ENCODE data around the gene CTIF. TPM values are rescaled to one million over a fixed set of nuclear protein-coding genes. Genes with fewer than 3 reads are reported as not detected.
A peak's percentile ranks its signal among the peaks of the same experiment; 100 is the strongest.

Gene CTIF
- total RNA-seq, 1 donor from 2014 or later, result 137 TPM

- Mint-ChIP-seq H3K27ac (ENCODE audit: unreplicated experiment) (no peak overlapping the region), H3K9me3 (ENCODE audit: unreplicated experiment) (peaks cover 10% of the 10 kb centered on the region), H3K27me3 (ENCODE audit: unreplicated experiment) (peaks cover 15% of the 10 kb centered on the region)
Observed at GRCh38 chr18:48619501-48619900, 80.7 kb downstream of the CTIF start.

GRCh38 chr18:48620071-48620470, 81.2 kb downstream of the CTIF start:
- DNase-seq, result no peak
- peaks cover 15% of the 10 kb centered on the region for H3K27me3 Mint-ChIP-seq (ENCODE audit: unreplicated experiment)
- TF ChIP-seq, protein P1, sequence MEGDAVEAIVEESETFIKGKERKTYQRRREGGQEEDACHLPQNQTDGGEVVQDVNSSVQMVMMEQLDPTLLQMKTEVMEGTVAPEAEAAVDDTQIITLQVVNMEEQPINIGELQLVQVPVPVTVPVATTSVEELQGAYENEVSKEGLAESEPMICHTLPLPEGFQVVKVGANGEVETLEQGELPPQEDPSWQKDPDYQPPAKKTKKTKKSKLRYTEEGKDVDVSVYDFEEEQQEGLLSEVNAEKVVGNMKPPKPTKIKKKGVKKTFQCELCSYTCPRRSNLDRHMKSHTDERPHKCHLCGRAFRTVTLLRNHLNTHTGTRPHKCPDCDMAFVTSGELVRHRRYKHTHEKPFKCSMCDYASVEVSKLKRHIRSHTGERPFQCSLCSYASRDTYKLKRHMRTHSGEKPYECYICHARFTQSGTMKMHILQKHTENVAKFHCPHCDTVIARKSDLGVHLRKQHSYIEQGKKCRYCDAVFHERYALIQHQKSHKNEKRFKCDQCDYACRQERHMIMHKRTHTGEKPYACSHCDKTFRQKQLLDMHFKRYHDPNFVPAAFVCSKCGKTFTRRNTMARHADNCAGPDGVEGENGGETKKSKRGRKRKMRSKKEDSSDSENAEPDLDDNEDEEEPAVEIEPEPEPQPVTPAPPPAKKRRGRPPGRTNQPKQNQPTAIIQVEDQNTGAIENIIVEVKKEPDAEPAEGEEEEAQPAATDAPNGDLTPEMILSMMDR (IDR thresholded peaks at IDR 0.05; ENCODE audit: partially characterized antibody, unreplicated experiment), result no peak

More at GRCh38 chr18:48619501-48619900, 80.7 kb downstream of the CTIF start:
- DNase-seq, result no peak
- Mint-ChIP-seq H3K4me1 (ENCODE audit: low read depth, unreplicated experiment) (peaks cover 7% of the 10 kb centered on the region), H3K4me3 (ENCODE audit: unreplicated experiment) (no peak overlapping the region), H3K36me3 (ENCODE audit: unreplicated experiment) (no peaks in the 10 kb centered on the region)
- TF ChIP-seq, protein P1 (IDR thresholded peaks at IDR 0.05; ENCODE audit: partially characterized antibody, unreplicated experiment), result no peak

GRCh38 chr18:48621240-48621639, 82.4 kb downstream of the CTIF start:
- Mint-ChIP-seq H3K4me1 (ENCODE audit: low read depth, unreplicated experiment) (peaks cover 7% of the 10 kb centered on the region), H3K27me3 (ENCODE audit: unreplicated experiment) (peaks cover 15% of the 10 kb centered on the region), H3K9me3 (ENCODE audit: unreplicated experiment) (peaks cover 10% of the 10 kb centered on the region), H3K36me3 (ENCODE audit: unreplicated experiment) (no peaks in the 10 kb centered on the region), H3K4me3 (ENCODE audit: unreplicated experiment) (no peak overlapping the region), H3K27ac (ENCODE audit: unreplicated experiment) (no peak overlapping the region)
- TF ChIP-seq, protein P1 (IDR thresholded peaks at IDR 0.05; ENCODE audit: partially characterized antibody, unreplicated experiment), result no peak
- DNase-seq, result no peak

More at GRCh38 chr18:48620071-48620470, 81.2 kb downstream of the CTIF start:
- Mint-ChIP-seq H3K9me3 (ENCODE audit: unreplicated experiment) (peaks cover 10% of the 10 kb centered on the region), H3K4me1 (ENCODE audit: low read depth, unreplicated experiment) (peaks cover 7% of the 10 kb centered on the region), H3K4me3 (ENCODE audit: unreplicated experiment) (no peak overlapping the region), H3K36me3 (ENCODE audit: unreplicated experiment) (no peaks in the 10 kb centered on the region), H3K27ac (ENCODE audit: unreplicated experiment) (no peak overlapping the region)

DNA sequence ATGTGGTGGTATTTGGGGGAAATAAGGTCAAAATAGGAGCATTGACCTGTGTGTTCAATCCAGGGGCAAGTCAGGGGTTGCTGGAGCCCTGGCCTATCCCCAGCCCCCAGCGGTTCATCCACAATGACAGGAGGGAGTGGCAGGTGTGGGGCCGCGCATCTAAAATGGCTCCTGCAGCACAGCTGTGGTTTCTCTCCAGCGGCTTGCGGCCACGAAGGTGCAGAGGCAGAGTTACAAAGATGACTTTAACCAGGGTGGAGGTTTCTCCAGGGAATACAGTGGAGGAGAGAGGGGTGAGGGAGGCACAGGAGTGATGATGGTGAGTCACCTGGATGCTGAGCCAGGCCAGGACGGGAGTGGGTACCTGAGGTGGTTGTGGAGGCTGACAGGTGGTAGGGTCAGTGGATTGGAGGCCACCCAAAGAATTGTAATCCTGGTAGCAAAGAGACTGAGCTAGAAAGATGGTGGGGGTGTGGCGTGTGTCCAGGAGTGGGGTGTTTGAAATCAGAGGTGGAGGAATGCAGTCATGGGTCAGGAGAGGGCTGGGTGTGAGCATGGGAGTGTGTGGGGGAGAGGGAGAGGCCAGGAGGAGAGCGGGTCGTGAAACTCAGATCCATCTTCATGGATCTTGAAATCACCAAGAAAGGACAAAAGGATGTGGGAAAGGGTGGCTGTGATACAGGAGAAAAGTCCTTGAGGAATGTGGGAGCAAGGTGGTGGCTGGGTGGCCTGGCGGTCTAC, 83.2 kb downstream of the CTIF start:
- DNase-seq, result no peak
- no peaks in the 10 kb centered on the region for H3K36me3 Mint-ChIP-seq (ENCODE audit: unreplicated experiment)
- H3K4me3 Mint-ChIP-seq (ENCODE audit: unreplicated experiment), result no peak overlapping the region
- TF ChIP-seq, protein P1 (IDR thresholded peaks at IDR 0.05; ENCODE audit: partially characterized antibody, unreplicated experiment), result no peak
- peaks cover 10% of the 10 kb centered on the region for H3K9me3 Mint-ChIP-seq (ENCODE audit: unreplicated experiment)
- H3K4me1 Mint-ChIP-seq (ENCODE audit: low read depth, unreplicated experiment), result peaks cover 5% of the 10 kb centered on the region
- H3K27ac Mint-ChIP-seq (ENCODE audit: unreplicated experiment), result no peak overlapping the region
- peaks cover 15% of the 10 kb centered on the region for H3K27me3 Mint-ChIP-seq (ENCODE audit: unreplicated experiment)

DNA sequence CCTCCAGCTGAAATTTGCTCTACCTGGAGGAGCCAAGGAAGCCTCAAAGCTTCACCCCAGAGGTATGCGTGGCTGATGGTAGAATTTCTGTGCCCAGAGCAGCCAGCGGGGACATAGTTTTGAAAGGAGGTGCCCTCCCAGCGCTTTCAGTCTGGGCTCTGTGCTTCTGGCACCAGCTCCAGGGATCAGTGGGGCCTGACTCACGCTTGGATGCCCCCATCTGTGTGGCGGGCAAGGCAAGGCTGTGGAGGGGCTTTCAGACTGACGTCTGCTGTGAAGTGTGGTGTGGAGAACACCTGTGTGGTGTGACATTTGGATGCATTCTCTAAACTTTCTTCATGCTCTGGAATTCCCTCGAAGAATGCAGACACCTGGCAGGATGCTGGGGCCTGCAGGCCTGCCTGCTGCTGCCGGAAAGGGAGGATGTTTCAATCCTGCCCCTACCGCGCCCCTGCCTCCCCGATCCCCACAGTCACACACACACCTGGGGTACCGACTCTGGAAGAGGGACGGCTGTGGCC, 84.1 kb downstream of the CTIF start:
- Mint-ChIP-seq H3K27me3 (ENCODE audit: unreplicated experiment) (peaks cover 15% of the 10 kb centered on the region), H3K27ac (ENCODE audit: unreplicated experiment) (peak overlapping the region; percentile 36), H3K36me3 (ENCODE audit: unreplicated experiment) (no peaks in the 10 kb centered on the region), H3K4me1 (ENCODE audit: low read depth, unreplicated experiment) (peaks cover 5% of the 10 kb centered on the region), H3K4me3 (ENCODE audit: unreplicated experiment) (no peak overlapping the region), H3K9me3 (ENCODE audit: unreplicated experiment) (peaks cover 10% of the 10 kb centered on the region)
- TF ChIP-seq, protein P1 (IDR thresholded peaks at IDR 0.05; ENCODE audit: partially characterized antibody, unreplicated experiment), result no peak
- no peak for DNase-seq
